ENCODE results near the gene PYGB. TPM values are rescaled to one million over a fixed set of nuclear protein-coding genes. Genes with fewer than 3 reads are reported as not detected.

The PYGB gene
- total RNA-seq, 2 donors from 2014 or later: 231 to 261 TPM

DNA sequence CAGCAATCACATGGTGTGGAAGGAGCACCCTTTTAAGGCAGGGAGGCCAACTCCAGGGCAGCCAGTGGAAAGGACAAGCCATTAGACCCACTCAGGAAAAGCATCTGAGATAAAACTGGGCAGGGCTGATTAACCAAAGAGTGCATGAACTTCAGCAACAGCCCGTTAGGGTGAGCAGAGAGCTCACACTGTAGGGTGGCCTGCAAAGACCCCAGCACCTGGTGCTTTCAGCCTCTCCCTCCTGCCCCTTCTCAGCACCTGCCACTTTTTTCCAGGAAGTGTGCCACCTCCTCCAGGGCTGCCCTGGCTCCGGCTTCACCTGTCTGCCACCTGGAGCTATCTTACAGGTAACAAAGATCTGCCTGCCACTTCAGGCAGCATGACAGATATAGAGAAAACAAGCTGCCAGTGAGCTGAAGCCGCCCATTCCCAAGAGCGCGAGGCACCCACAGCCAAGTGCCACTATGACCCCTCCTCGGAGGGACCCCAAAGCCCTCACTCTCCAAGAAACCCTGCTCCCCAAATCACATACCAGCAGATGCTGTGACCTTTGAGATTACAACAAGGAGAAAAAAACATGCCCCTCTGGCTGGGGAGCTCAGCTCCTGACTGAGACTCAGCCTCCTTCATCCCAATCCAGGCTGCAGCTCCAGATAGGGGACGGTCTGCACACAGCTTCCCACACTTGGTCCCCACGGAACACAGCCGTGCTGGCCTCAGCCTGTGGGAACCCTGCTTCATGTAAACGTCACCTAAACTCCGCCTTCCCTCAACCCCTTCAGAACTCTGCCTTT lies 71.6 kb downstream of the PYGB start:
- peaks cover 4% of the 10 kb centered on the region for H3K4me1 ChIP-seq (replicated peaks)
- TF ChIP-seq, protein P1, sequence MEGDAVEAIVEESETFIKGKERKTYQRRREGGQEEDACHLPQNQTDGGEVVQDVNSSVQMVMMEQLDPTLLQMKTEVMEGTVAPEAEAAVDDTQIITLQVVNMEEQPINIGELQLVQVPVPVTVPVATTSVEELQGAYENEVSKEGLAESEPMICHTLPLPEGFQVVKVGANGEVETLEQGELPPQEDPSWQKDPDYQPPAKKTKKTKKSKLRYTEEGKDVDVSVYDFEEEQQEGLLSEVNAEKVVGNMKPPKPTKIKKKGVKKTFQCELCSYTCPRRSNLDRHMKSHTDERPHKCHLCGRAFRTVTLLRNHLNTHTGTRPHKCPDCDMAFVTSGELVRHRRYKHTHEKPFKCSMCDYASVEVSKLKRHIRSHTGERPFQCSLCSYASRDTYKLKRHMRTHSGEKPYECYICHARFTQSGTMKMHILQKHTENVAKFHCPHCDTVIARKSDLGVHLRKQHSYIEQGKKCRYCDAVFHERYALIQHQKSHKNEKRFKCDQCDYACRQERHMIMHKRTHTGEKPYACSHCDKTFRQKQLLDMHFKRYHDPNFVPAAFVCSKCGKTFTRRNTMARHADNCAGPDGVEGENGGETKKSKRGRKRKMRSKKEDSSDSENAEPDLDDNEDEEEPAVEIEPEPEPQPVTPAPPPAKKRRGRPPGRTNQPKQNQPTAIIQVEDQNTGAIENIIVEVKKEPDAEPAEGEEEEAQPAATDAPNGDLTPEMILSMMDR (IDR thresholded peaks at IDR 0.05): no peak
- TF ChIP-seq POLR2AphosphoS5 (IDR thresholded peaks at IDR 0.05) (no peak), POLR2A (IDR thresholded peaks at IDR 0.05) (no peak)
- WGBS: 85% methylated on average over 11 of the region's 11 CpGs
- H3K4me3 ChIP-seq: no peak overlapping the region
- intact Hi-C loops (cut with DNase I): no loop called here
- no peaks in the 10 kb centered on the region for H3K9me3 ChIP-seq
- H3K27me3 ChIP-seq (replicated peaks; ENCODE audit: insufficient read depth): no peaks in the 10 kb centered on the region
- H3K27ac ChIP-seq: no peak overlapping the region
- no peak for DNase-seq (ENCODE audit: low spot score)
- H3K36me3 ChIP-seq: no peaks in the 10 kb centered on the region

DNA sequence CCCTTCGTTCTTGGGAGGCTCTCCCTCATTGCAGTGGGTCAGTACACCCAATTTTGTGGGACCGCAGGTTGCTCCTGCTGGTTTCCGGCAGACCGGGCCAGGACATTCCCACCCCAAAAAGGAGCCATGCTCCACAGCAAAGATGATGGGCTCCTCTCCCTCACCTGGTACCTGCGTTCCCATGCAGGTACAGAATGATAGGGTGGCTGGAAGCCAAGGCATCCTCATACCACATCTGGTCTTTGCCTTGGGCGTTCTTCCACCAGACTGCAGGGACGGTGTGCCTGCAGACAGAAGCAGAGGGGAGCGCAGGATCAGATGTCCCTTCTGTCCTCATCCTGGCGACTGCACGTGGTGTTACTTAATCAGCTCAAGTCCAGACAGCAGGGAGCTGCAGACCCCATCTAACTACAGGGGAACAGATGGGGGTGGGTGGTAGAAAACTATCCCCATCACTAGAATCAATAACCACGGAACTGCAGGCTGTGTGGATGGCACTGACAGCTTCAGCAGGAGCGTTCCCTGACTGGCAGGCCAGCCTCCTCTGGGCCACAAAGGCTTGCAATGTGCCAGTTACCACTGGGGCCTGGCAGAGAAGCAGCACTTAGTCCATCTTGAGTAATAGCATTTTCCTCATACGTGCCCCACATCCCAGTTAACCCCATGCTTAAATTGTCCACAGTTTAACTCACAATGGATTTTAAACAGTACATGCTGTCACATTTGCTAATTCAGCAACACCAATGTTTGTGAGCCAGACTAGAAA lies 72.3 kb downstream of the PYGB start:
- no peaks in the 10 kb centered on the region for H3K36me3 ChIP-seq

DNA sequence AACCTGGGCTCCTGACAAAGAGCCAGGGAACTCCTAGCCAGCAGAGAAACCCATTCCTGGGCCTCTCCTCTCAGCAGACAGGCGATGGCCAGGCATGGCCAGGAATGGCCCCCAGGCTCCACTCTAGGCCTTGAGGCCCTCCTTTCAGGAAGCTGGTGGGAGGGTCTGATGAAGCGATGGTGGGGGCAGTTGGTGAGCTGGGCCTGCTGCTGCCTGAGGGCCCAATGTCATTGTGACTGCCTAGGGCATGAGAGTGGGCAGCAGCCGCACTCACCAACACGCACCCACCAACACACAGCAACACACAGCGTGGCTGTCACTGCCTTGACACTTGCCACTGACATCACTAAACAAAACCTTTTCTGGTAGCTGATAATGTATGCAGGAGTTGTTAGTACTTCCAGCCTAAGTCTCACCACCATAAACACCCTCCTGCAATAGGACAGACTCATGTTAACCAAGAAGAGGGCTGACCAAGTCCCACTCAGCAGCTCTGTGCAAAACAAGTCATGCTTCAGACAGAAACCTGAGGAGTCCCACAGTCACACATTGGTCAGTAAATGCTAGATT lies 73.5 kb downstream of the PYGB start:
- no peaks in the 10 kb centered on the region for H3K9me3 ChIP-seq
- WGBS: 96% methylated on average over 5 of the region's 5 CpGs
- TF ChIP-seq, protein P1 (IDR thresholded peaks at IDR 0.05): no peak
- TF ChIP-seq POLR2AphosphoS5 (IDR thresholded peaks at IDR 0.05): no peak
- no peak for TF ChIP-seq POLR2A (IDR thresholded peaks at IDR 0.05)
- no peak overlapping the region for H3K4me3 ChIP-seq
- peaks cover 4% of the 10 kb centered on the region for H3K4me1 ChIP-seq (replicated peaks)
- DNase-seq (ENCODE audit: low spot score): no peak
- H3K36me3 ChIP-seq: no peaks in the 10 kb centered on the region
- intact Hi-C loops (cut with DNase I): no loop called here
- H3K27ac ChIP-seq: no peak overlapping the region
- H3K27me3 ChIP-seq (replicated peaks; ENCODE audit: insufficient read depth): no peaks in the 10 kb centered on the region

More for the DNA sequence above, 72.3 kb downstream of the PYGB start:
- WGBS: 86% methylated on average over 13 of the region's 13 CpGs
- no peak for DNase-seq (ENCODE audit: low spot score)
- Histone ChIP-seq H3K27ac (no peak overlapping the region), H3K4me3 (no peak overlapping the region), H3K9me3 (no peaks in the 10 kb centered on the region), H3K27me3 (replicated peaks; ENCODE audit: insufficient read depth) (no peaks in the 10 kb centered on the region), H3K4me1 (replicated peaks) (peaks cover 4% of the 10 kb centered on the region)
- intact Hi-C loops (cut with DNase I): no loop called here
- TF ChIP-seq POLR2A (IDR thresholded peaks at IDR 0.05) (no peak), POLR2AphosphoS5 (IDR thresholded peaks at IDR 0.05) (no peak)
- TF ChIP-seq, protein P1 (IDR thresholded peaks at IDR 0.05): no peak

DNA sequence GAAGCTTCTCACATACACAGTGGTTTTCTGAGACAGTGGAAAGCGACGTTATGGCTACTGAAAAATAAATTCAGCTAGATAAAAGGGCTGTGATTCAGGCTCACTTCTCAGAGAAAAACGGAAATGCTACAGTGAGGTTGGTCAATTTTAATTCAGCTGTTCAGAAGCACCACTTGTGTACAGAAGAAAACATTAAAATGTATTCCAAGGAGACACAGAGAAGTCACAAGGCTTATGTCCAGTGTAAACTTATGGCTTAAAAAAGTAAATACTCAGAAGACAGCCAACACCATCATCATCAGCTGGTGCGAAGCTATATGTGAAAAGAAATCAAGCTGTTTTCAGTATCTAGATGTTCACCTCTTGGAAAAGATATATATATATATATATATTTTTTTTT lies 74.1 kb downstream of the PYGB start:
- TF ChIP-seq POLR2A (IDR thresholded peaks at IDR 0.05) (no peak), POLR2AphosphoS5 (IDR thresholded peaks at IDR 0.05) (peak; percentile 72)
- Histone ChIP-seq H3K9me3 (no peaks in the 10 kb centered on the region), H3K36me3 (no peaks in the 10 kb centered on the region), H3K27ac (no peak overlapping the region), H3K4me3 (no peak overlapping the region), H3K4me1 (replicated peaks) (peaks cover 4% of the 10 kb centered on the region), H3K27me3 (replicated peaks; ENCODE audit: insufficient read depth) (no peaks in the 10 kb centered on the region)
- no peak for DNase-seq (ENCODE audit: low spot score)
- intact Hi-C loops (cut with DNase I): no loop called here
- 73% methylated on average over 4 of the region's 4 CpGs for WGBS

DNA sequence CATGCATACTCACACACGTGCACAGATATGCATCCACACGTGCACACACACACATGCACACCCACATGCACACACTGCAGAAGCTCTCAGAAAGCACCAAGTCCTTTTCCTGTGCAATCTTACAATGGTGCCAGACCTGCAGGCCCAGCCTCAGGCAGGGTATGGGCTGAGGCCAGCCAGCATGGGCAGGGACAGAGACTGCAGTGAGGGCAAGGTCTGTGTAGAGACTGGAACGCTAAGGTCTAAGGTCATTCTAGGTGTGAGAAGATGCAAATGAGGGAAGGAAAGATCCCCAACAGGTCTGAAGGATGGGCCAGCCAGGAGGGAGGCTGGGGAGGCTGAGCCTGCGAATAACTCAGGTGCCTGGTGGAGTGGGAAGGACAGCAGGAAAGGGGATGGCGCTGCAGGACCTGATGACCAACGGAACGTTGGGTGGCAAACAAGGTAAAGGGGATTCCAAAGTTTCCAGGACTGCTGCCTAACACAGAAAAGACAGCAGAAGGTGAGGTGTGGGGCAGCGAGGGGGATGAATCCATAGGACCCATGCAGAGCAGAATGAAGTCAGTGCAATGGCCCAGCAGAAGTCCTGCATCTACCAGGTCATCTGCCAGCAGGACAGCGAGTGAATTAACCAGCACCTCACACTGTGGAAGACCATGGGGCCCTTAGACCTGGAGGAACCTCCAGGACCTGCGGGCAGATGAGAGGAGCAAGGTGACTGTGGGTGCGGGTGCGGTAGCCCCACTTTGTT lies 75.8 kb downstream of the PYGB start:
- intact Hi-C loops (cut with DNase I): no loop called here
- H3K9me3 ChIP-seq: no peaks in the 10 kb centered on the region
- TF ChIP-seq POLR2A (IDR thresholded peaks at IDR 0.05): no peak
- H3K27ac ChIP-seq: no peak overlapping the region
- WGBS: 90% methylated on average over 12 of the region's 12 CpGs
- H3K27me3 ChIP-seq (replicated peaks; ENCODE audit: insufficient read depth): no peaks in the 10 kb centered on the region
- no peak overlapping the region for H3K4me3 ChIP-seq
- no peak for DNase-seq (ENCODE audit: low spot score)
- H3K36me3 ChIP-seq: no peaks in the 10 kb centered on the region
- peaks cover 4% of the 10 kb centered on the region for H3K4me1 ChIP-seq (replicated peaks)

Data from prostate gland (tissue), 2 donors.